Sigmoid colon (tissue), 4 donors: ENCODE results near the gene CARD11.

ENCODE experiments used
- POLR2A ChIP-seq, 2 donors: fragments of 450-650 bp; IDR thresholded peaks; one replicate each; pipeline ENCODE4 v1.6.1; 2016; ENCODE audit warnings: antibody characterized with exemption in 2 of 2, mild to moderate bottlenecking in 2 of 2, moderate library complexity in 2 of 2
- POLR2AphosphoS5 ChIP-seq, 4 donors: sonication (generic); formaldehyde crosslinking; IDR thresholded peaks; one replicate each; pipeline ENCODE4 v1.6.1; 2017; ENCODE audit warnings: antibody characterized with exemption in 4 of 4
- TF ChIP-seq, protein P1 (sequence below), 4 experiments: fragments of 450-650 bp in 3 of 4; fragments of 200-600 bp in 1 of 4; IDR thresholded peaks; one replicate each; pipeline ENCODE4 v1.5.1; 2016 to 2019; ENCODE audit warnings: antibody characterized with exemption in 4 of 4, mild to moderate bottlenecking in 3 of 4, moderate library complexity in 2 of 4

DNA sequence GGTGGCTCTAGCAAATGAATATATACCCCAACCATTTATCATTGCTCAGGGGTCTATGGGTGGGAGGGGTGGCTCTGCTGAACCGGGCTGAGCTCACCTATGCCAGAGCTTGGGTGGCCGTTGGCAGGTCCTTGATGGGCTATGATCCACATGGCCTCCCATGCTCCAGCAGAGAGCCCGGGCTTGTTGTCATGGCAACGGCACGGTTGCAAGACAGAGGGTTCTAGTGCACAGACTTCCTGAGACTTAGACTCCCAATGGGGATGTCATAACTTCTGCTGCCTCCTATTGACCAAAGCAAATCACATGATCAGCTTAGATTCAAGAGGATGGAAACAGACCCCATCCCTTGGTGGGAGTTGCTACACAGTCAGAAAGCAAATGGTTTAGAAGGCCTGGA lies 36.4 kb upstream of the CARD11 start:
- TF ChIP-seq, protein P1, sequence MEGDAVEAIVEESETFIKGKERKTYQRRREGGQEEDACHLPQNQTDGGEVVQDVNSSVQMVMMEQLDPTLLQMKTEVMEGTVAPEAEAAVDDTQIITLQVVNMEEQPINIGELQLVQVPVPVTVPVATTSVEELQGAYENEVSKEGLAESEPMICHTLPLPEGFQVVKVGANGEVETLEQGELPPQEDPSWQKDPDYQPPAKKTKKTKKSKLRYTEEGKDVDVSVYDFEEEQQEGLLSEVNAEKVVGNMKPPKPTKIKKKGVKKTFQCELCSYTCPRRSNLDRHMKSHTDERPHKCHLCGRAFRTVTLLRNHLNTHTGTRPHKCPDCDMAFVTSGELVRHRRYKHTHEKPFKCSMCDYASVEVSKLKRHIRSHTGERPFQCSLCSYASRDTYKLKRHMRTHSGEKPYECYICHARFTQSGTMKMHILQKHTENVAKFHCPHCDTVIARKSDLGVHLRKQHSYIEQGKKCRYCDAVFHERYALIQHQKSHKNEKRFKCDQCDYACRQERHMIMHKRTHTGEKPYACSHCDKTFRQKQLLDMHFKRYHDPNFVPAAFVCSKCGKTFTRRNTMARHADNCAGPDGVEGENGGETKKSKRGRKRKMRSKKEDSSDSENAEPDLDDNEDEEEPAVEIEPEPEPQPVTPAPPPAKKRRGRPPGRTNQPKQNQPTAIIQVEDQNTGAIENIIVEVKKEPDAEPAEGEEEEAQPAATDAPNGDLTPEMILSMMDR (IDR thresholded peaks at IDR 0.05) = no peak
- no peak for TF ChIP-seq POLR2A (IDR thresholded peaks at IDR 0.05)
- no peak for TF ChIP-seq POLR2AphosphoS5 (IDR thresholded peaks at IDR 0.05)
